Keratinocyte (primary cell): ENCODE measurements around the gene PAX2. TPM values are rescaled to one million over a fixed set of nuclear protein-coding genes. Genes with fewer than 3 reads are reported as not detected.

Source experiments
- DNase-seq: peaks from one replicate; pipeline ENCODE4 v3.0.0-alpha.2; 2011; ENCODE audit warnings: low read depth, missing footprints, low spot score
- FAIRE-seq: peaks from 2 replicates; lab custom pipeline; 2011; peaks lifted over from hg19 to GRCh38; lab: Jason Lieb, UNC
- H2AFZ ChIP-seq: 2 replicates; pipeline ENCODE4 v1.6.0; 2012; ENCODE audit warnings: low read length, control low read depth, inconsistent platforms; ENCODE audit not compliant: control insufficient read depth
- H3K27ac ChIP-seq: 2 replicates; pipeline ENCODE4 v1.5.1; 2011; ENCODE audit warnings: low read length; ENCODE audit not compliant: control insufficient read depth, insufficient read depth
- H3K27me3 ChIP-seq: 3 replicates; pipeline ENCODE4 v1.6.0; 2011; ENCODE audit warnings: low read length; ENCODE audit not compliant: control insufficient read depth, insufficient read depth; ENCODE audit errors: extremely low read depth
- H3K36me3 ChIP-seq, 2 experiments: 2 replicates in 1 of 2; 3 replicates in 1 of 2; pipeline ENCODE4 v1.5.1; 2011; ENCODE audit warnings: low read length in 2 of 2, mild to moderate bottlenecking in 1 of 2; ENCODE audit not compliant: control insufficient read depth in 2 of 2, insufficient read depth in 2 of 2; ENCODE audit errors: extremely low read depth in 1 of 2
- H3K4me1 ChIP-seq: 3 replicates; pipeline ENCODE4 v1.5.1; 2011; ENCODE audit warnings: low read length; ENCODE audit not compliant: control insufficient read depth, insufficient read depth; ENCODE audit errors: extremely low read depth
- H3K4me2 ChIP-seq: 3 replicates; pipeline ENCODE4 v1.6.0; 2011; ENCODE audit warnings: low read depth, low read length; ENCODE audit not compliant: control insufficient read depth, insufficient read depth; ENCODE audit errors: extremely low read depth
- H3K4me3 ChIP-seq, 3 experiments: fragments of 200-600 bp in 1 of 3; sonication (generic) in 1 of 3; 2 replicates in 2 of 3; 3 replicates in 1 of 3; pipeline ENCODE4 v1.5.1; 2011 to 2016; ENCODE audit warnings: low read length in 3 of 3, mild to moderate bottlenecking in 3 of 3, control low read depth in 2 of 3, inconsistent platforms in 1 of 3, low read depth in 1 of 3, mixed read lengths in 1 of 3, mixed run types in 1 of 3, moderate library complexity in 1 of 3; ENCODE audit not compliant: control insufficient read depth in 2 of 3, insufficient read depth in 2 of 3; ENCODE audit errors: extremely low read depth in 1 of 3
- H3K79me2 ChIP-seq: 2 replicates; pipeline ENCODE4 v1.6.0; 2012; ENCODE audit warnings: low read length; ENCODE audit not compliant: control insufficient read depth, insufficient read depth
- H3K9ac ChIP-seq: 3 replicates; pipeline ENCODE4 v1.6.0; 2011; ENCODE audit warnings: low read length; ENCODE audit not compliant: control insufficient read depth, insufficient read depth; ENCODE audit errors: extremely low read depth
- H3K9me1 ChIP-seq: 3 replicates; pipeline ENCODE4 v1.6.0; 2011; ENCODE audit warnings: low read length; ENCODE audit not compliant: control insufficient read depth, insufficient read depth; ENCODE audit errors: extremely low read depth
- H3K9me3 ChIP-seq: 2 replicates; pipeline ENCODE4 v1.5.1; 2012; ENCODE audit warnings: low read depth, low read length; ENCODE audit not compliant: control insufficient read depth
- H4K20me1 ChIP-seq: 3 replicates; pipeline ENCODE4 v1.6.0; 2011; ENCODE audit warnings: low read length; ENCODE audit not compliant: control insufficient read depth, insufficient read depth; ENCODE audit errors: extremely low read depth
- EZH2 ChIP-seq: IDR thresholded peaks from one replicate; pipeline ENCODE4 v1.6.1; 2012; ENCODE audit warnings: inconsistent platforms, mild to moderate bottlenecking, low read length, moderate library complexity
- dilution Hi-C: fragments of 300-500 bp; cut with MboI; formaldehyde crosslinking; loops from one replicate; pipeline ENCODE4 v1.7.0; 2020; ENCODE audit warnings: low sequenced_read_pairs; ENCODE audit not compliant: extremely low pct_ligation_motif_present
- polyA plus RNA-seq, 5 experiments: library from polyadenylated mRNA; depleted of rRNA in 3 of 5; stranded (reverse) in 3 of 5; stranded (forward) in 1 of 5; unstranded in 1 of 5; fragments of >200 nt; gene quantifications; 1 replicate in 1 of 5; 2 replicates in 3 of 5; 3 replicates in 1 of 5; pipeline versions ENCODE4 v1.2.1 to v1.2.3, GENCODE V29; 2011 to 2012; ENCODE audit warnings: missing spikeins in 2 of 5, low read depth in 1 of 5, low replicate concordance in 1 of 5
- TF ChIP-seq, protein P1 (sequence below), 3 experiments: IDR thresholded peaks in 1 of 3; conservative IDR thresholded peaks in 1 of 3; optimal IDR thresholded peaks in 1 of 3; 2 replicates in 2 of 3; 3 replicates in 1 of 3; pipeline versions ENCODE3 to v1.5.1; 2011; ENCODE audit warnings: low read length in 3 of 3, mild to moderate bottlenecking in 3 of 3, moderate library complexity in 2 of 3, control low read depth in 1 of 3, inconsistent platforms in 1 of 3; ENCODE audit not compliant: insufficient read depth in 2 of 3; ENCODE audit errors: extremely low read depth in 1 of 3

Gene PAX2
- polyA plus RNA-seq, 1 donor (not counting 4 experiments of a cell fraction or from before 2014, with no cell fraction given), result not detected

DNA sequence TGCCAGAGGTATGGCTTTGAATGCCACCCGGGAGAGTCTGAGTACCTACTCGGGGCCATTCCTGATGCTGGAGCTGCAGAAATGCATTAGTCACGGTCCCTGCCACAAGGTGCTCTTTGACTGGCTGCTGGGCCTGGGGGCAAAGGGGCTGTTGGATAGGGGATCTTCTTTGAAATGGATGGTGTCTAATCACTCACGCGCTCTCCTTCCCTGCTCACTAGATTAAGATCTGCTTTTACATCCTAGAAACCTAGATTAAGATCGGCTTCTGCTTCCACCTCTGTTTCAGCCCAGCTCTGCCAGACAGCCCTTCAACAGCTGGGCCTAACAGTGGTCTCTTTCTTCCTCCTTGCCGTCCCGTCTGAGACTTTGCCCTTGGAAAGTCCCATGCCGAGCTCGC is 57.2 kb downstream of the PAX2 start:
- H3K9me3 ChIP-seq, result no peaks in the 10 kb centered on the region
- no peak overlapping the region for H2AFZ ChIP-seq

GRCh38 chr10:100803492-100803891 is 58.1 kb downstream of the PAX2 start:
- Histone ChIP-seq H3K9ac (no peak overlapping the region), H3K27me3 (peaks cover 58% of the 10 kb centered on the region), H3K9me1 (no peaks in the 10 kb centered on the region), H4K20me1 (no peaks in the 10 kb centered on the region), H3K4me3 (no peak overlapping the region), H2AFZ (no peak overlapping the region), H3K36me3 (no peaks in the 10 kb centered on the region), H3K4me1 (no peaks in the 10 kb centered on the region), H3K79me2 (no peaks in the 10 kb centered on the region), H3K4me2 (no peak overlapping the region), H3K27ac (no peak overlapping the region), H3K9me3 (no peaks in the 10 kb centered on the region)
- FAIRE-seq, result no peak
- dilution Hi-C loops, result no loop called here
- no peak for DNase-seq
- TF ChIP-seq, protein P1, sequence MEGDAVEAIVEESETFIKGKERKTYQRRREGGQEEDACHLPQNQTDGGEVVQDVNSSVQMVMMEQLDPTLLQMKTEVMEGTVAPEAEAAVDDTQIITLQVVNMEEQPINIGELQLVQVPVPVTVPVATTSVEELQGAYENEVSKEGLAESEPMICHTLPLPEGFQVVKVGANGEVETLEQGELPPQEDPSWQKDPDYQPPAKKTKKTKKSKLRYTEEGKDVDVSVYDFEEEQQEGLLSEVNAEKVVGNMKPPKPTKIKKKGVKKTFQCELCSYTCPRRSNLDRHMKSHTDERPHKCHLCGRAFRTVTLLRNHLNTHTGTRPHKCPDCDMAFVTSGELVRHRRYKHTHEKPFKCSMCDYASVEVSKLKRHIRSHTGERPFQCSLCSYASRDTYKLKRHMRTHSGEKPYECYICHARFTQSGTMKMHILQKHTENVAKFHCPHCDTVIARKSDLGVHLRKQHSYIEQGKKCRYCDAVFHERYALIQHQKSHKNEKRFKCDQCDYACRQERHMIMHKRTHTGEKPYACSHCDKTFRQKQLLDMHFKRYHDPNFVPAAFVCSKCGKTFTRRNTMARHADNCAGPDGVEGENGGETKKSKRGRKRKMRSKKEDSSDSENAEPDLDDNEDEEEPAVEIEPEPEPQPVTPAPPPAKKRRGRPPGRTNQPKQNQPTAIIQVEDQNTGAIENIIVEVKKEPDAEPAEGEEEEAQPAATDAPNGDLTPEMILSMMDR (optimal IDR thresholded peaks at IDR 0.05 in 1 of 3, IDR thresholded peaks at IDR 0.05 in 1 of 3, conservative IDR thresholded peaks at IDR 0.05 in 1 of 3; ENCODE audit: extremely low read depth in 1 of 3, insufficient read depth in 2 of 3, low read length in 3 of 3), result no peak
- no peak for TF ChIP-seq EZH2

More for the DNA sequence above, 57.2 kb downstream of the PAX2 start:
- no peak overlapping the region for H3K9ac ChIP-seq
- no peak overlapping the region for H3K4me2 ChIP-seq
- no peak overlapping the region for H3K27ac ChIP-seq
- TF ChIP-seq, protein P1 (optimal IDR thresholded peaks at IDR 0.05 in 1 of 3, IDR thresholded peaks at IDR 0.05 in 1 of 3, conservative IDR thresholded peaks at IDR 0.05 in 1 of 3; ENCODE audit: extremely low read depth in 1 of 3, insufficient read depth in 2 of 3, low read length in 3 of 3), result no peak
- TF ChIP-seq EZH2, result no peak
- no peaks in the 10 kb centered on the region for H3K36me3 ChIP-seq
- H3K4me1 ChIP-seq, result no peaks in the 10 kb centered on the region
- dilution Hi-C loops, result no loop called here
- FAIRE-seq, result no peak
- H3K9me1 ChIP-seq, result no peaks in the 10 kb centered on the region
- no peak for DNase-seq
- no peak overlapping the region for H3K4me3 ChIP-seq
- H4K20me1 ChIP-seq, result no peaks in the 10 kb centered on the region
- no peaks in the 10 kb centered on the region for H3K79me2 ChIP-seq
- H3K27me3 ChIP-seq, result peaks cover 61% of the 10 kb centered on the region
